Forelimb muscle (tissue), 1 donor: ENCODE data around the gene CXCL9. TPM values are rescaled to one million over a fixed set of nuclear protein-coding genes. Genes with fewer than 3 reads are reported as not detected.
"Not testable (repeated sequence)": the region's sequence is repeated elsewhere in the genome, so short reads cannot be mapped to it uniquely, and the experiment has no call there.

Experiments
- DNase-seq: peaks from one replicate; pipeline ENCODE4 v3.0.0-alpha.2; 2013; ENCODE audit warnings: low read depth
- polyA plus RNA-seq: library from polyadenylated mRNA; unstranded; fragments of 120-200 nt; gene quantifications from one replicate; pipeline ENCODE4 v1.2.1, GENCODE V29; 2013; ENCODE audit not compliant: insufficient read length

Gene CXCL9
- 0.05 TPM for polyA plus RNA-seq

DNA sequence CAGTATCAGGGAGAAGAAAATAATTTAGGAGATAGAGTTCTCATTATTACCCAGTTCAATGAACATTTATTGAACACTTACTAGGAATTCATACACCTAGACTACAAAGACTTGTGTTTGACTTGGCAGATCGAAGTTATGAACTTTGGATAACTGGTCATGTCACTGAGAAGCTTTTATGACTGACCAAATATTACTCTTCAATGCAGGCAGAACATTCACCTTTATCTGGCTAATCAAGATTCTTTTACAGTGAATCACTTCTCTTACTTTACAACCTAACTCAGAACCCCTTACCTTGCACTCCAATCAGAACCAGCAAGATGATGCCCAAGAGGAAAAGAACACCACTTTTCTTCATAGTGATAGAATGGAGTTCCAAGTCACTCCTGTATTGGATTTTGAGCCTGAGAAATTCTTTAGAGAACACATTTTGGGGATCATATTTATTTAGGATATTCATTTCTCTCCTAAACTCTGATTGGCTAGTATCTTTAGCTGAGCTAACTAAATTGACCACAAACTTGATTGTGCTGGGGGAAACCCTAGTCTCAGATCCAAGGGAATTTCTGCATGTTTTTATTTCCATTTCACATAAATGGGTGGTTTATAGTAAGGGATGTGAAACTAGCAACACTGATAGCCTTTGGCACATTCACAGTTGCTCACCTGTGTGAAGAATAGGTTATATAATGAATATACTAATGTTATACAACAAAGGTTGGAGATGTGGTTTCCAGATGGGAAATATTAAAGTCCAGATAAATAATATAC, at the start of gene CXCL9:
TSS of gene CXCL9 (minus strand) at position 421 of the 774 bp plus-strand sequence. CDS start at position 361, 60 bp downstream.
- no peak for DNase-seq

DNA sequence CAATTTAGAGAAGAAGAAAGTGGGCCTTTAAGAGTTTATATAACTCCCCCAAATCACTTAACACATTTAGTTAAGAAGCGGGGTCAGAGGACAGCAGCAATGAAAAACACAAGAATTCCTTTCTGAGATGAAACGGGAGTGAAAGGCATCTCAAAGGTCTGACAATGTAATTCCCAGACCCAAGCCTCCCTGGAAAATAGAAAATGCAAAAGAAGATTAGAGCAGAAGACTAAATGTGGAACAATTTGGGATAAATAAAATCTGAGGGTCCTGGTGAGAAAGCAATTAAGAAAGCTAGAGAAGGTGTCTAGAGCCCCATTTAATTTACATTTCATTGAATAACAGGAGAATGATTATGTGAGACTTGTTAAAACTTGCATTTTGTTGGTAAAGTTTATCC, 48.1 kb upstream of the CXCL9 start:
- no peak for DNase-seq

DNA sequence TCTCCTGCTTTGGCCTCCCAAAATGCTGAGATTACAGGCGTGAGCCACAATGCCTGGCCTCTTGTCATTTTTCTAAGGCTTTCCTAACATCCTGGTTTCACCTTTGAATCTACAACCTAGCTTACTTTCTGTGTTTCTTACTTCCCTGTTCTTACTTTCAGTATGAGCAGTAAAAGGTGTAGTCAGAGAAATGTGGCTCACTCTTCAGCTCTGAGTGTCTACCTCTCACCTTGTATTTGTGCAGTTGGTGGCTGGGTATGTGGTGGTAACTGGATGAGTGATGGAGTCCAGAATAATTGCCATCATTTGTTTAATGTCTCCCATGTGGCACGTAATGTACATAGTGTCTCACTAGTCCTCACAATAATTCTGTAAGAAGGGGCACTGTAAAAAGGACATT, 47.7 kb upstream of the CXCL9 start:
- DNase-seq: no peak

DNA sequence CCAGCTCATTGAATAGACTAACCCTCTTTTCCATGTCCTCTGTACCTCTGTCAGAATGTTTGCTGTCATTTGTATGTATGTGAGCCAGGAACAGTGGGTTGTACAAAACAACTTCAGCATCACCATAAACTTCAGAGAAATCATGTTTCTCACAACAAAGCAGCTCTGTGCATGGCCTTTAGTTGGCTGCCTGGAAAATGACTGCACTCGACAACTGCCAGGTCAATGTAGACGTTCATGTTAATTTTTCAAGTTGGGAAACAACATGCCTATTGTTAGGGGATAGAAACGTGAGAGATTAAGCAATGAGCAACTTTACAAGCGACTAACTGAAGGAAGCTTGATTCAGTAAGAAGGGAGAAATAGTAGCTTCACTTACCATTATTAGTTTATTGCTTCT, 46.4 kb upstream of the CXCL9 start:
- no peak for DNase-seq

DNA sequence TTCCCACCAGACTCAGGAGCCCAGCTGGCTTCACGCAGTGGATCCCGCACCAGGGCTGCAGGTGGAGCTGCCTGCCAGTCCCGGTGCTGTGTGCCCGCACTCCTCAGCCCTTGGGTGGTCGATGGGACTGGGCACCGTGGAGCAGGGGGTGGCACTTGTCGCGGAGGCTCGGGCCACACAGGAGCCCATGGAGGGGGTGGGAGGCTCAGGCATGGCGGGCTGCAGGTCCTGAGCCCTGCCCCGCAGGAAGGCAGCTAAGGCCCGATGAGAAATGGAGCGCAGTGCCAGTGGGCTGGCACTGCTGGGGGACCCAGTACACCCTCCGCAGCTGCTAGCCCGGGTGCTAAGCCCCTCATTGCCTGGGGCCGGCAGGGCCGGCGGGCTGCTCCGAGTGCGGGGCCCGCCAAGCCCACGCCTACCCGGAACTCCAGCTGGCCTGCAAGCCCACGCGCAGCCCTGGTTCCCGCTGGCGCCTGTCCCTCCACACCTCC, 43.3 kb upstream of the CXCL9 start:
- DNase-seq: not testable (repeated sequence)

DNA sequence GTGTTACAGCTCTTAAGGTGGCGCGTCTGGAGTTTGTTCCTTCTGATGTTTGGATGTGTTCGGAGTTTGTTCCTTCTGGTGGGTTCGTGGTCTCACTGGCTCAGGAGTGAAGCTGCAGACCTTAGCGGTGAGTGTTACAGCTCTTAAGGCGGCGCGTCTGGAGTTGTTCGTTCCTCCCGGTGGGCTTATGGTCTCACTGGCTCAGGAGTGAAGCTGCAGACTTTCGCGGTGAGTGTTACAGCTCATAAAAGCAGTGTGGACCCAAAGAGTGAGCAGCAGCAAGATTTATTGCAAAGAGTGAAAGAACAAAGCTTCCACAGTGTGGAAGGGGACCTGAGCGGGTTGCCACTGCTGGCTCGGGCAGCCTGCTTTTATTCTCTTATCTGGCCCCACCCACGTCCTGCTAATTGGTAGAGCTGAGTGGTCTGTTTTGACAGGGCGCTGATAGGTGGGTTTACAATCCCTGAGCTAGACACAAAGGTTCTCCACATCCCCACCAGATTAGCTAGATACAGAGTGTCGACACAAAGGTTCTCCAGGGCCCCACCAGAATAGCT, 42.6 kb upstream of the CXCL9 start:
- not testable (repeated sequence) for DNase-seq

DNA sequence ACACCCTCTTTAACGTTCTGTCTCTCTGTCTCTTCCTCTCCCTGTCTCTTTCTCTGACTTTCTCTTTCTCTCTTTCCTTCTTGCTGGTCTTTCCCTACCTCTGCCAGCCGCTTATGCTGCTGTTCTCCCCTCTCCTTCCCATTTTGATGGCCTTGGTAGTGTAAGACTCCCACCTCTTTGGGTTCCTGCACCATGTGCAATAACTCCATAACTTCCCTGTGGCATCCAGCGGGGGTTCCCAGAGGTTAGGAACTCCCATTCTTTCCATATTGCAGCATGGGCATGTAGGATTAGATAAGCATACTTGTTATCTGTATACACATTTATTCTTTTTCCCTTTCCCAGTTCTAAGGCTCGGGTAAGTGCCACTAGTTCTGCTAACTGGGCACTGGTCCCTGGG, 37.4 kb upstream of the CXCL9 start:
- DNase-seq: not testable (repeated sequence)

DNA sequence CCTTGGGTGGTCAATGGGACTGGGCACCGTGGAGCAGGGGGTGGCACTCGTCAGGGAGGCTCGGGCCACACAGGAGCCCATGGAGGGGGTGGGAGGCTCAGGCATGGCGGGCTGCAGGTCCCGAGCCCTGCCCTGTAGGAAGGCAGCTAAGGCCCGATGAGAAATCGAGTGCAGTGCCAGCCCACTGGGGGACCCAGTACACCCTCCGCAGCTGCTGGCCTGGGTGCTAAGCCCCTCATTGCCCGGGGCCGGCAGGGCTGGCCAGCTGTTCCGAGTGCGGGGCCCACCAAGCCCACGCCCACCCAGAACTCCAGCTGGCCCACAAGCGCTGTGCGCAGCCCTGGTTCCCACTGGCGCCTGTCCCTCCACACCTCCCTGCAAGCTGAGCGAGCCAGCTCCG, 36.0 kb upstream of the CXCL9 start:
- DNase-seq: not testable (repeated sequence)

DNA sequence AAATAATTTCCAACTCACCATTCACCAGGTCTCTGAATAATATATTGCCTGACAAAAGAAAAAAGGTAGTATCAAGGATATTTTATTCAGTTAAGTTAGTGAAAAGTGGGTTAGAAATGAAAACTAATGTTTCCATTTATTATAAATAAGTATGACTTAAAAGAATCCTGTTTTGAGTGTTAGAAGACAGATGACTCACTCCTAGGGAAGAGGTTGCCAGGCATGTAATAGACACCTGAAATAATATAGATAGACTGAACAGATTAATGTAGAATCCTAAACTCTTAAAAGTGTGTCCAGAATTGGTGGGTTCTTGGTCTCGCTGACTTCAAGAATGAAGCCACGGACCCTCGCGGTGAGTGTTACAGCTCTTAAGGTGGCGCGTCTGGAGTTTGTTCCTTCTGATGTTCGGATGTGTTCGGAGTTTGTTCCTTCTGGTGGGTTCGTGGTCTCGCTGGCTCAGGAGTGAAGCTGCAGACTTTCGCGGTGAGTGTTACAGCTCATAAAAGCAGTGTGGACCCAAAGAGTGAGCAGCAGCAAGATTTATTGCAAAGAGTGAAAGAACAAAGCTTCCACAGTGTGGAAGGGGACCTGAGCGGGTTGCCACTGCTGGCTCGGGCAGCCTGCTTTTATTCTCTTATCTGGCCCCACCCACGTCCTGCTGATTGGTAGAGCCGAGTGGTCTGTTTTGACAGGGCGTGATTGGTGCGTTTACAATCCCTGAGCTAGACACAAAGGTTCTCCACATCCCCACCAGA, 35.1 kb upstream of the CXCL9 start:
- not testable (repeated sequence) for DNase-seq

DNA sequence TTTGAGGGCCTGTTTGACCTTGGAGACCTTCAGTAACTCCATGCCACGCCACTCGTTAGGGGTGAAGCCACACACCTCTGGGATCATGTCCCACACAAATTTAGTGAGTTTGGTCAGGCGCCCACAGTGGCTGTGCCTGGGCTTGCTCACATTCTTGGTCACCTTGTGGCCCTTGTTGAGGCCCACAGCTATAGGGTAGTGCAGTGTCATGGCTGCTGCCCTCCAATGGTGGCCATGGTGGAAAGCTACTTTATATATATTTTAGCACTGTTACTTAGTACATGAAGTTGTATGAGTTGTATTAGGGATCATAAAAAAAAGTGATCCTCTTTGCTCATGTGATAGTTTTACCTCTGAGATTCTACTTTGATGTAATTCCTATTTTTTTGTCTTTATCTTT, 29.5 kb upstream of the CXCL9 start:
- DNase-seq: no peak

DNA sequence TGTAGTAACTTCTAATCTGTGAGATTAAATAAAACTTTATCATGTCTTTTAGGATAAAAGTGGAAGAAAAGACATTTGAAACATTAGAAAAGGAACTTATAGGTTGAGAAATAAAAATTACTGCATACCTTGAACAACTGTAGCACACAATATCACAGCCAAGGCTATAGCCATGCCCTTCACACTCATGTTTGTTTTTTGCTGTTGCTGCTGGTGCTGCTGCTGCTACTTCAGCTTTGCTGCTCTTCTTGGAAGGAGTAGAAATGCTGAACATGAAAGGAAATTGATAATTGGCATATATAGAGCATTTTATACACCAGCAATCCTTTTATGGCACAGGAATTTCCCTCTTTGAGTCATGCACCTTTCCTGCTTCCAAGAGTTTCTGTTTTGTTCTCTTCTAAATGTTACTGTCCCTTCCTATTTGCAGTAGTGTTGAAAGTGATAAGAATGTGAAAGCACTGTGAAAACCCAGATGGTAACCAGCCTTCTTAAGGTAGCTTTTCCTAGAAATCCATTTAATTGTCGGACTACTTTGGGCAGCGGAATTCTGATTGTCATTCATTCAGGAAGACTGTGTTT, 28.6 kb upstream of the CXCL9 start, which contains the start of gene CXCL11:
TSS of gene CXCL11 (minus strand) at position 272 of the 582 bp plus-strand sequence. CDS start at position 189, 83 bp downstream.
- no peak for DNase-seq

DNA sequence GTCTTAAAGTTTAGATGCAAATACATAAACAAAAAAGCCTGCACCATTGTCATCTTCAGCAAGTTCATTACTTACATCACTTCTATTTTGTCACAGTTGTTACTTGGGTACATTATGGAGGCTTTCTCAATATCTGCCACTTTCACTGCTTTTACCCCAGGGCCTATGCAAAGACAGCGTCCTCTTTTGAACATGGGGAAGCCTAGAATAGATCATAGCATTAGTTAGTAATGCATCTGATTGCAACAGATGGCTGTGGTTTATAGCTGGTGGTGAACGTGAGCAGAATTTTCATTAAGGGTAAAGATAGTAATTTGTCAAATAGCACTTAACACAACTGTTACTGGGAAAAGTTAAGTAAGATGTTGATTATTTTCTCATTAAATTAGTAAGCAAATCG, 27.8 kb upstream of the CXCL9 start:
- no peak for DNase-seq

DNA sequence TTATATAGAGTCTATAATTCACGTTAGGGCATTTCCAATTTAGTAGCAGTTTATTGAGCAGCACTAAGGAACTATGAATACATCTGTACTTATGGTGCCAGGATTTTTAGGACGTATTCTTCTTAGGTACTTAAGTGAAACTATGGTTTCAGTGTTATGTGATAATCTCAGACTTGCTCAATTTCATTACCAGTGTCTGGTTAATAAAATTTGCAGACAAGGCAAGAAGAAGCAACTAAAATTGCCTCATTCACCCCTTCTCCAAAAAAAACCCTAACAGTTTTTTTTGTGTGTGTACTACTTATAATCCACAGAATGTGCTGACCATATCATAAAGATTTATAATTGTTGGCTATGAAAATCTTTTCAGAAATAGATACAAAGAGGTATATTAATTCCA, 22.0 kb upstream of the CXCL9 start:
- no peak for DNase-seq

DNA sequence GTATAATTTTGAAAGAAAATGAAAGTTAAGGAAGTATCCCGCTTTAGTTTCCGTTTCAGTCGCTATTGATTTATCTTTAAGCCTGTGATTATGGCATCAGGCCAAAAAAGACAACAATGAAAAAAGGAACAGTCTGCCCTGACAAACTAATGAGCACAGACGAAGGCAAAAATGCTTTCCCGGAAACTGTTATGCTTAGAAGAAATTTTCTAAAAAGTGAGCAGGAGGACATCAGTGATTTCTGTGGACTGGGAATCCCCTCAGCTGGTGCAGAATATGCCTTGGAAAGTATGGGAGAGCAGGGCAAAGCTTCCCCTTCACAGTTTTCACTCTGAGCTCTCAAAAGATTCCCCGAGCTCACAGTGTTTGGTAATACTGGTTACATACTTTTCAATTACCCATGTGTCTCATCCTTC, 21.0 kb upstream of the CXCL9 start:
- DNase-seq: no peak

DNA sequence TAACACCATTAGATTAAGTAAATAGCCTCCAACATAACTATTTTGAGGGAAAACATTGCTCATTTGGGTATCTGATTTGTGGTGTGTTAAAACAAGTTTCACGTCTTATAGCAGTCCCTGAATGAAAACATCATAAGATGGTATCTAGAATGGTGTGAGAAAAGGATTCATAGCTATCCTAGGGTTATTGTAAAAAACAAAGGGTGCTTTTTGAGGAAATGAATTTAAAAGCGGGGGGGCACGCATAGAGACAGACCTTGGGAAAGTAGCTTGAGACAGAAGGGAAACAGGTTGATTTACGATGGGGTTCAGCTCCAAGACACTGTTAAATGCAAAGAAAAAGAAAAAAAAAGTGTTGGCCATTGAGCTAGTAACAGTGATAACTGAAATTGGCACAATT, 16.8 kb upstream of the CXCL9 start:
- no peak for DNase-seq

DNA sequence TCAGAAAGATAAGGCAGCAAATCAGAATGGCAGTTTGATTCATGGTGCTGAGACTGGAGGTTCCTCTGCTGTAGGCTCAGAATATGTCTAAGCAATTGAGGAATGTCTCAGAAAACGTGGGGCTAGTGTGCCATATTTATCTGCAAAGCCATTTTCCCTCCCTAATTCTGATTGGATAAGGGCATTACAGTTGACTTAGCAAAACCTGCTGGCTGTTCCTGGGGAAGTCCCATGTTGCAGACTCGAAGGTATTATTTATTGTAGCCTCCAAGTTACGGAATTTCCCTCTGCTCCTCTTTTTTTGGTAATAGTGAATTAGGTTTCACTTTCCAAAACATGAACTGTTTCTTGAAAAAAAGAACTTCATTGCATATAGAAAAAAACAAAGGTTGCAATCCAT, 16.1 kb upstream of the CXCL9 start, which contains the start of gene CXCL10:
TSS of gene CXCL10 (minus strand) at position 109 of the 400 bp plus-strand sequence. CDS start at position 43, 66 bp downstream.
- DNase-seq: no peak

DNA sequence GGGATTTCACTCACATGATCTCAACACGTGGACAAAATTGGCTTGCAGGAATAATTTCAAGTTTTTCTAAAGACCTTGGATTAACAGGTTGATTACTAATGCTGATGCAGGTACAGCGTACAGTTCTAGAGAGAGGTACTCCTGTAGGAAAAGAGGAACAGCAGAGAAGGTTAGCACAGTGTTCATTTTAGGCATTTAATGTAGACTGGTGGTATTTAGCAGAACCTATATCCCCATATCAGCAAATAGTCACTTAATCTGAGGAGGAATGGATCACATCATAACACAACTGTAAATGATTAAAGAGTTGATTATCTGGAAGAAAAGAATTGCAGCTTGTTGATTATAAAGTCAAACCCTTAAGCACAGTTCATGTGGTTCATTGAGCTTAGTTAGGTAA, 15.4 kb upstream of the CXCL9 start:
- no peak for DNase-seq

DNA sequence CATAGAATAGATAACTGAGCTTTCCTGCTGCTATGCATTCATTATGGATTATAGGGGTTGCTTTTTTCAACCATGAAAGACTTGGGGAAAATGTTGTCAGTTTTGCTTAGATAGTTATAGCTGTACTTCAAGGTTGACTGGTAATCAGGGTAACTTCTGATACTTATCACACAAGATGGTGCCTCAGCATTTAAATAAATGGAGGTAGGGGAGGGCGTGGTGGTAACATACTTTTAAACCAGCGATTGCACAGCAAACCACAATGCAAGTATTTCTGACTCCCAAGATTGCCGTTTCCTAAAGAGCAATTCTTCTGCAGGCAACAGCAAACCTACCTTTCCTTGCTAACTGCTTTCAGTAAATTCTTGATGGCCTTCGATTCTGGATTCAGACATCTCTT, 14.7 kb upstream of the CXCL9 start:
- DNase-seq: no peak

DNA sequence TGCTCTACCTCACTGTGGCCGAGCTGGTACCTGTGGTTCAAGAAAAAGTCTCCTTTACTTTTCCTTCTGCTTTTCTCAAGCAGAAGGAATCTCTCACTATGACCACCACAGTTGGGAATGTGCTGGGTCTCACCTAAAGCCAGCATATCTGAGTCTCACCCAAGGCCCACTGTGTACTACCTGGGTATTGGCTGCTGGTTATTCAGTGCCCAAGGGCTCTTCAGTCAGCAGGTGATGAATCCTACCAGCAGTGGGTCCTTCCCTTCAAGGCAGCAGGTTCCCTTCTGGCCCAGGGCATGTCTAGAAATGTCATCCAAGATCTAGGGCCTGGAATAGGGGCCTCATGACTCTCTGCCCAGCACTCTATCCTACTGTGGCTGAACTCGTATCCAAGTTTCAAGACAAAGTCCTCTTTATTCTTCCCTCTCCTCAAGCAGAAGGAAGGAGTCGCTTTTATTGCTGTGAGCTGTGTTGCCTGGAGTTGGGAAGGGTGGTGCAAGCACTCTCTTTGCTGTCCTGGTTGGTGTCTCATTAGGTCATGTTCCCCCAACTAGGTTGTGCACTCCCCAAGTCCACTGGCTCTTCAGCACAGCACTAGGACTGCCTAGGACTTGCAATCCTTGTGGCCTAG, 9.9 kb upstream of the CXCL9 start:
- no peak for DNase-seq

DNA sequence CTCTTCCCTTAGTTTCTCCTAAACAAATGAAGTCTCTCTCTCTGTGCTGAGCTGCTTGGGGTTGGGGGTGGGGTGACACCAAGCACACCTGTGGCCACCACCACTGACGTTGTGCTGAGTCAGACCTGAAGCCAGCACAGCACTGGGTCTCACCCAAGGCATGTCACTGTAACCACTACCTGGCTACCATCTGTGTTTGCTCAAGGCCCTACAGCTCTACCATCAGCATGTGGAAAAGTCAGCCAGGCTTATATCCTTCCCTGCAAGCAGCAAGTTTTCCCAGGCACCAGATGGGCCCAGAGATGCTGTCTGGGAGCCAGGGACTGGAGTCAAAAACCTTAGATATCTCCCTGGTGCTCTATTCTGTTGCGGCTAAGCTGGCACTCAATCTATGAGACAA, 9.1 kb upstream of the CXCL9 start:
- no peak for DNase-seq

DNA sequence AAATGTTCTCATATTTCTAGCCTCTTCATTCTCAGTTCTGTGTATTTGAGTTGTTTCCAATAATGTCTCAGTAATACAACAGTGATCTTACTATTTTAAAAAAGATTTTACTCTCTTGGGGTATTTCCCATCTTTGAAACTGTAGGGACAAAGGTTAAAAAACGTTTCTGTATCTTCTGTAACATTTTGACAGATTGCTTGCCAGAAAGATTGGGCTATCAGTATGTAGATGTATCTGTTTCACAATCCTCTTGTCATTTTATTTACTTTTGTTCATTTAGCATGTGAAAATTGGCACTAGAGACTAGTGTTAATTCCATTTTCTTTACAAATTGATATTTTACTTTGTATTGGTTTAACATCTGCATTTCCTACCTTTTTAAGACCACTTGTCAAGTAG, 6.2 kb upstream of the CXCL9 start:
- DNase-seq: no peak
